Type B pancreatic cell (in vitro differentiated cells): Measurements from ENCODE around the gene SLC11A1. TPM values are rescaled to one million over a fixed set of nuclear protein-coding genes. Genes with fewer than 3 reads are reported as not detected.

ENCODE experiments used
- DNase-seq: peaks from one replicate; pipeline ENCODE4 v3.0.0; 2021; ENCODE audit warnings: mixed read lengths; ENCODE audit not compliant: unreplicated experiment; ENCODE audit errors: extremely low spot score
- H3K27ac Mint-ChIP-seq: 2 replicates; pipeline ENCODE4 v1.8.0; 2021; ENCODE audit warnings: mild to moderate bottlenecking, mixed read lengths
- H3K27me3 Mint-ChIP-seq: 2 replicates; pipeline ENCODE4 v1.8.0; 2021; ENCODE audit warnings: mixed read lengths
- H3K36me3 Mint-ChIP-seq: 2 replicates; pipeline ENCODE4 v1.8.0; 2021; ENCODE audit warnings: mixed read lengths
- H3K4me1 Mint-ChIP-seq: one replicate; pipeline ENCODE4 v1.8.0; 2021; ENCODE audit warnings: mixed read lengths; ENCODE audit not compliant: unreplicated experiment
- H3K4me3 Mint-ChIP-seq: 2 replicates; pipeline ENCODE4 v1.8.0; 2021; ENCODE audit warnings: mild to moderate bottlenecking, mixed read lengths
- H3K9me3 Mint-ChIP-seq: 2 replicates; pipeline ENCODE4 v1.8.0; 2021; ENCODE audit warnings: mixed read lengths
- CTCF ChIP-seq: fragments of 200-600 bp; sonication (generic); conservative IDR thresholded peaks from 2 replicates; pipeline ENCODE4 v1.5.0; 2021; ENCODE audit warnings: antibody characterized with exemption, mild to moderate bottlenecking
- microRNA-seq: library from miRNA; unstranded; fragments of <30 nt; microRNA quantifications from one replicate; pipeline ENCODE4, GENCODE V29; 2020
- total RNA-seq: library from RNA; stranded (reverse); gene quantifications from 2 replicates; pipeline ENCODE4 v1.2.1, GENCODE V29; 2021; ENCODE audit warnings: low replicate concordance

SLC11A1 gene
- total RNA-seq, 1 donor from 2014 or later = 0.39 TPM

GRCh38 chr2:218445602-218446001 is 63.5 kb downstream of the SLC11A1 start:
- Mint-ChIP-seq H3K9me3 (no peaks in the 10 kb centered on the region), H3K27ac (no peak overlapping the region), H3K27me3 (no peaks in the 10 kb centered on the region), H3K4me1 (no peaks in the 10 kb centered on the region), H3K36me3 (peaks cover 19% of the 10 kb centered on the region), H3K4me3 (no peak overlapping the region)
- no peak for DNase-seq
- TF ChIP-seq CTCF = no peak

Small RNAs within 50 kb of the gene (microRNA-seq; reads per million reads assigned to microRNA genes)
- gene MIR26B (36,538 reads per million, percentile 99 among the genes with 10 or more reads in this experiment), gene MIR6810 (not detected)

Other genes starting within 250 kb of the SLC11A1 start
- gene CXCR1, start 215.3 kb upstream of the SLC11A1 start, total RNA-seq = not detected in 2 replicates
- 211 and 384 TPM in 2 replicates for gene ARPC2, start 165.1 kb upstream of the SLC11A1 start, total RNA-seq
- 2.1 and 5.7 TPM in 2 replicates for gene GPBAR1, start 121.3 kb upstream of the SLC11A1 start, total RNA-seq
- gene AAMP, start 112.1 kb upstream of the SLC11A1 start, total RNA-seq = 82.2 and 97.8 TPM in 2 replicates
- 58.4 and 66.4 TPM in 2 replicates for gene PNKD, start 111.8 kb upstream of the SLC11A1 start, total RNA-seq
- gene TMBIM1, start 89.8 kb upstream of the SLC11A1 start, total RNA-seq = 94.5 and 303 TPM in 2 replicates
- 0.21 and 4.1 TPM in 2 replicates for gene CATIP, start 25.4 kb upstream of the SLC11A1 start, total RNA-seq
- 96.4 and 112 TPM in 2 replicates for gene CTDSP1, start 17.6 kb downstream of the SLC11A1 start, total RNA-seq
- 64.6 and 142 TPM in 2 replicates for gene VIL1, start 36.9 kb downstream of the SLC11A1 start, total RNA-seq
- 16.5 and 22.9 TPM in 2 replicates for gene USP37, start 186.1 kb downstream of the SLC11A1 start, total RNA-seq
- gene CNOT9, start 186.6 kb downstream of the SLC11A1 start, total RNA-seq = 42.9 and 59.4 TPM in 2 replicates
- 0.40 and 1.4 TPM in 2 replicates for gene PLCD4, start 225.6 kb downstream of the SLC11A1 start, total RNA-seq